HCT116 (cell line): ENCODE data around the gene TWF1. TPM values are rescaled to one million over a fixed set of nuclear protein-coding genes. Genes with fewer than 3 reads are reported as not detected.

ENCODE experiments used
- ATAC-seq: fragments of 200-7000 bp; cut with Tn5 transposase; 2 replicates; pipeline ENCODE4 v1.9.1; 2020; ENCODE audit warnings: mild to moderate bottlenecking, moderate library complexity
- BruUV-seq: library from RNA; stranded (reverse); fragments of 400-500 nt; replicated peaks from 2 replicates; lab custom pipeline; 2021; lab: Mats Ljungman, UMichigan
- CTCF ChIA-PET: fragments of 300-600 bp; sonication (Branson Sonifier 250); formaldehyde crosslinking; loops from one replicate; lab custom pipeline; 2021; ENCODE audit warnings: antibody characterized with exemption; lab: Charles Lee
- POLR2A ChIA-PET: fragments of 300-600, 350-600 bp; sonication (Branson Sonifier 250); formaldehyde crosslinking; loops from one replicate; lab custom pipeline; 2021; ENCODE audit warnings: antibody characterized with exemption; lab: Charles Lee
- RAD21 ChIA-PET, 2 experiments: fragments of 300-600 bp; sonication (Branson Sonifier 250); formaldehyde crosslinking; loops; one replicate each; lab custom pipeline; 2023; ENCODE audit warnings: low total read pairs in 2 of 2; ENCODE audit not compliant: uncharacterized antibody in 2 of 2, unreplicated experiment in 2 of 2, low non-redundant PET in 1 of 2; lab: Charles Lee
- DNase-seq: peaks from one replicate; pipeline ENCODE4 v3.0.0-alpha.2; 2010; ENCODE audit warnings: low read depth, low spot score
- H2AFZ ChIP-seq: fragments of 200-600 bp; shearing (Covaris generic), sonication (generic); 2 replicates; pipeline ENCODE4 v1.6.1; 2017; ENCODE audit warnings: low read depth, mixed run types, mixed read lengths, antibody characterized with exemption, low read length; ENCODE audit not compliant: poor library complexity, severe bottlenecking
- H3K27ac ChIP-seq: 2 replicates; pipeline ENCODE4 v1.5.1; 2012; ENCODE audit warnings: low read depth, low read length
- H3K27me3 ChIP-seq: fragments of 200-600 bp; sonication (generic); 2 replicates; pipeline ENCODE4 v1.6.1; 2016; ENCODE audit warnings: mixed run types, low read length, mixed read lengths; ENCODE audit not compliant: insufficient read depth
- H3K36me3 ChIP-seq, 2 experiments: fragments of 200-500 bp in 1 of 2; fragments of 200-600 bp in 1 of 2; sonication (Bioruptor generic) in 1 of 2; sonication (generic) in 1 of 2; 2 replicates each; pipeline versions ENCODE4 v1.5.1 to v1.6.1; 2014 to 2016; ENCODE audit warnings: low read length in 2 of 2, inconsistent platforms in 1 of 2, mixed read lengths in 1 of 2, mixed run types in 1 of 2; ENCODE audit not compliant: insufficient read depth in 2 of 2, control insufficient read depth in 1 of 2
- H3K4me1 ChIP-seq, 2 experiments: fragments of 200-600 bp in 1 of 2; sonication (generic) in 1 of 2; 2 replicates each; pipeline versions ENCODE4 v1.5.1 to v1.6.1; 2012 to 2017; ENCODE audit warnings: low read length in 2 of 2, inconsistent platforms in 1 of 2, mild to moderate bottlenecking in 1 of 2, mixed read lengths in 1 of 2, mixed run types in 1 of 2, moderate library complexity in 1 of 2; ENCODE audit not compliant: insufficient read depth in 2 of 2, control insufficient read depth in 1 of 2
- H3K4me2 ChIP-seq: fragments of 200-600 bp; sonication (generic); 2 replicates; pipeline ENCODE4 v1.6.1; 2017; ENCODE audit warnings: mixed run types, low read length, mixed read lengths
- H3K4me3 ChIP-seq, 2 experiments: fragments of 200-600 bp in 1 of 2; sonication (generic) in 1 of 2; replicated peaks in 1 of 2; 2 replicates each; pipeline ENCODE4 v1.5.1; 2011 to 2016; ENCODE audit warnings: low read length in 2 of 2, control low read depth in 1 of 2, low read depth in 1 of 2, mild to moderate bottlenecking in 1 of 2, mixed read lengths in 1 of 2, mixed run types in 1 of 2
- H3K79me2 ChIP-seq: fragments of 200-600 bp; sonication (generic); 2 replicates; pipeline ENCODE4 v1.6.1; 2017; ENCODE audit warnings: mild to moderate bottlenecking, mixed run types, low read length, moderate library complexity, mixed read lengths; ENCODE audit not compliant: insufficient read depth
- H3K9ac ChIP-seq: fragments of 200-600 bp; sonication (generic); 2 replicates; pipeline ENCODE4 v1.6.1; 2016; ENCODE audit warnings: low read length, mixed read lengths
- H3K9me2 ChIP-seq: fragments of 200-600 bp; sonication (generic), shearing (Covaris generic); 2 replicates; pipeline ENCODE4 v1.6.1; 2017; ENCODE audit warnings: mixed run types, mild to moderate bottlenecking, moderate library complexity; ENCODE audit not compliant: insufficient read depth
- H3K9me3 ChIP-seq, 2 experiments: fragments of 200-500 bp in 1 of 2; fragments of 200-600 bp in 1 of 2; sonication (Bioruptor generic) in 1 of 2; sonication (generic) in 1 of 2; 2 replicates each; pipeline ENCODE4 v1.6.1; 2014 to 2017; ENCODE audit warnings: low read length in 2 of 2, mixed read lengths in 2 of 2, inconsistent platforms in 1 of 2, low read depth in 1 of 2, mild to moderate bottlenecking in 1 of 2, mixed run types in 1 of 2, moderate library complexity in 1 of 2; ENCODE audit not compliant: control insufficient read depth in 1 of 2, insufficient read depth in 1 of 2
- H4K20me1 ChIP-seq: fragments of 200-600 bp; sonication (generic), shearing (Covaris generic); 2 replicates; pipeline ENCODE4 v1.6.1; 2017; ENCODE audit warnings: mixed run types, mild to moderate bottlenecking, moderate library complexity; ENCODE audit not compliant: insufficient read depth
- CBX3 ChIP-seq: IDR thresholded peaks from 2 replicates; pipeline ENCODE4 v1.6.1; 2012; ENCODE audit warnings: low read depth
- ELF1 ChIP-seq: IDR thresholded peaks from 2 replicates; pipeline ENCODE4 v1.6.1; 2012; ENCODE audit warnings: low read depth, borderline replicate concordance
- EZH2 ChIP-seq: fragments of 200-600 bp; sonication (generic); IDR thresholded peaks from 2 replicates; pipeline ENCODE4 v1.6.1; 2017; ENCODE audit warnings: antibody characterized with exemption, mixed run types
- FOSL1 ChIP-seq: IDR thresholded peaks from 2 replicates; pipeline ENCODE4 v1.6.1; 2012; ENCODE audit warnings: low read depth
- JUND ChIP-seq: IDR thresholded peaks from 2 replicates; pipeline ENCODE4 v1.6.1; 2012
- MAX ChIP-seq: IDR thresholded peaks from 2 replicates; pipeline ENCODE4 v1.6.1; 2012
- RAD21 ChIP-seq: IDR thresholded peaks from 2 replicates; pipeline ENCODE4 v1.6.1; 2012; ENCODE audit warnings: low read depth, mild to moderate bottlenecking
- ZNF274 ChIP-seq: fragments of 200-500 bp; sonication (Bioruptor generic); IDR thresholded peaks from 2 replicates; pipeline ENCODE4 v1.6.1; 2014; ENCODE audit warnings: mild to moderate bottlenecking, low read depth, low read length, inconsistent platforms
- intact Hi-C: fragments of 100-400 bp; cut with micrococcal nuclease; formaldehyde crosslinking; loops from 2 replicates; pipeline ENCODE4 v1.10.0; 2022
- total RNA-seq: library from RNA; stranded (reverse); gene quantifications from one replicate; pipeline ENCODE4 v1.2.1, GENCODE V29; 2021; ENCODE audit not compliant: unreplicated experiment
- TF ChIP-seq, protein P1 (sequence below): IDR thresholded peaks from 2 replicates; pipeline ENCODE4 v1.6.1; 2011; ENCODE audit warnings: mild to moderate bottlenecking, low read length, moderate library complexity; ENCODE audit not compliant: insufficient replicate concordance; ENCODE audit errors: extremely low read depth
- TF ChIP-seq, protein P2 (sequence below), 3 experiments: fragments of 200-600 bp in 1 of 3; sonication (generic) in 1 of 3; IDR thresholded peaks in 2 of 3; conservative IDR thresholded peaks in 1 of 3; 2 replicates each; pipeline ENCODE4 v1.5.1; 2012 to 2017; ENCODE audit warnings: low read depth in 2 of 3, low read length in 2 of 3, antibody characterized with exemption in 1 of 3, borderline replicate concordance in 1 of 3, control low read depth in 1 of 3, mild to moderate bottlenecking in 1 of 3, mixed read lengths in 1 of 3, mixed run types in 1 of 3, moderate library complexity in 1 of 3; ENCODE audit not compliant: insufficient read depth in 1 of 3
- TF ChIP-seq, protein P3 (sequence below): IDR thresholded peaks from 2 replicates; pipeline ENCODE4 v1.6.1; 2012; ENCODE audit warnings: low read depth

TWF1 gene
- total RNA-seq, 1 experiment from 2014 or later = 125 TPM

DNA sequence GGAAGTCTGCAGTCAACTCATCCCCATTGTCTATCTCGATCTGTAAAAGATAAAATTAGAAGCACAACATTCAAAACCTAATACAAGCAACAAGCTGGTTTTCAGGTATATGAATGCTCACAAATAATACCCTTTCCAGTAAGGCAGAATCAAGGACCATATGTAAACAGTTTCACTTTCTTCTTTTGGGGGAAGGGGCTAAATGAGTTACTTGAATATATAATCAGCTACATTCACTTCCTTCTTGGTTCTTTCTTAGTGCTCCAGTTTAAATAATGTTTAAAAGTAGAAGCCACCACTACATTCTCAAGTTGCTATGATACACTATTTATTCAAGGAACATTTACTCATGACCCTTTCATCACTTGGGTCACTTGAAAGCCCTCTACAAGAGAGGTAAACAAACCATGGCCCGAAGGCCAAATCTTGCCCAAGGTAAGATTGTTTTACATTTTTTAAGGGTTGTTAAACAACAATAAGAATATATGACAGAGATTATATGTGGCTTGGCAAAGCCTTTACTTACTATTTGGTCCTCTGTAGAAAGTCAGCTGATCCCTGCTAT is 10.3 kb downstream of the TWF1 start:
- RAD21 ChIA-PET = no interaction called here
- CTCF ChIA-PET = no interaction called here
- no peak for ATAC-seq

More for the DNA sequence above, 10.3 kb downstream of the TWF1 start:
- Histone ChIP-seq H3K4me2 (no peak overlapping the region), H3K4me3 (no peak overlapping the region), H3K9me2 (no peaks in the 10 kb centered on the region), H2AFZ (no peak overlapping the region), H3K4me1 (no peaks in the 10 kb centered on the region), H3K27ac (no peak overlapping the region), H3K9ac (no peak overlapping the region), H3K79me2 (no peaks in the 10 kb centered on the region; the same call in 1 of the 2 replicates), H4K20me1 (no peaks in the 10 kb centered on the region), H3K9me3 (no peaks in the 10 kb centered on the region)
- intact Hi-C loops = no loop called here
- no TSS peak for BruUV-seq
- TF ChIP-seq JUND = no peak
- no peak for TF ChIP-seq ELF1
- no peak for TF ChIP-seq ZNF274
- TF ChIP-seq RAD21 = no peak
- no peak for TF ChIP-seq FOSL1
- TF ChIP-seq, protein P1, sequence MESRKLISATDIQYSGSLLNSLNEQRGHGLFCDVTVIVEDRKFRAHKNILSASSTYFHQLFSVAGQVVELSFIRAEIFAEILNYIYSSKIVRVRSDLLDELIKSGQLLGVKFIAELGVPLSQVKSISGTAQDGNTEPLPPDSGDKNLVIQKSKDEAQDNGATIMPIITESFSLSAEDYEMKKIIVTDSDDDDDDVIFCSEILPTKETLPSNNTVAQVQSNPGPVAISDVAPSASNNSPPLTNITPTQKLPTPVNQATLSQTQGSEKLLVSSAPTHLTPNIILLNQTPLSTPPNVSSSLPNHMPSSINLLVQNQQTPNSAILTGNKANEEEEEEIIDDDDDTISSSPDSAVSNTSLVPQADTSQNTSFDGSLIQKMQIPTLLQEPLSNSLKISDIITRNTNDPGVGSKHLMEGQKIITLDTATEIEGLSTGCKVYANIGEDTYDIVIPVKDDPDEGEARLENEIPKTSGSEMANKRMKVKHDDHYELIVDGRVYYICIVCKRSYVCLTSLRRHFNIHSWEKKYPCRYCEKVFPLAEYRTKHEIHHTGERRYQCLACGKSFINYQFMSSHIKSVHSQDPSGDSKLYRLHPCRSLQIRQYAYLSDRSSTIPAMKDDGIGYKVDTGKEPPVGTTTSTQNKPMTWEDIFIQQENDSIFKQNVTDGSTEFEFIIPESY = no peak
- TF ChIP-seq, protein P2, sequence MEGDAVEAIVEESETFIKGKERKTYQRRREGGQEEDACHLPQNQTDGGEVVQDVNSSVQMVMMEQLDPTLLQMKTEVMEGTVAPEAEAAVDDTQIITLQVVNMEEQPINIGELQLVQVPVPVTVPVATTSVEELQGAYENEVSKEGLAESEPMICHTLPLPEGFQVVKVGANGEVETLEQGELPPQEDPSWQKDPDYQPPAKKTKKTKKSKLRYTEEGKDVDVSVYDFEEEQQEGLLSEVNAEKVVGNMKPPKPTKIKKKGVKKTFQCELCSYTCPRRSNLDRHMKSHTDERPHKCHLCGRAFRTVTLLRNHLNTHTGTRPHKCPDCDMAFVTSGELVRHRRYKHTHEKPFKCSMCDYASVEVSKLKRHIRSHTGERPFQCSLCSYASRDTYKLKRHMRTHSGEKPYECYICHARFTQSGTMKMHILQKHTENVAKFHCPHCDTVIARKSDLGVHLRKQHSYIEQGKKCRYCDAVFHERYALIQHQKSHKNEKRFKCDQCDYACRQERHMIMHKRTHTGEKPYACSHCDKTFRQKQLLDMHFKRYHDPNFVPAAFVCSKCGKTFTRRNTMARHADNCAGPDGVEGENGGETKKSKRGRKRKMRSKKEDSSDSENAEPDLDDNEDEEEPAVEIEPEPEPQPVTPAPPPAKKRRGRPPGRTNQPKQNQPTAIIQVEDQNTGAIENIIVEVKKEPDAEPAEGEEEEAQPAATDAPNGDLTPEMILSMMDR (IDR thresholded peaks at IDR 0.05 in 2 of 3, conservative IDR thresholded peaks at IDR 0.05 in 1 of 3; ENCODE audit: borderline replicate concordance in 1 of 3, insufficient read depth in 1 of 3, low read depth in 2 of 3, low read length in 2 of 3) = no peak
- TF ChIP-seq EZH2 = no peak
- TF ChIP-seq MAX = no peak
- TF ChIP-seq, protein P3, sequence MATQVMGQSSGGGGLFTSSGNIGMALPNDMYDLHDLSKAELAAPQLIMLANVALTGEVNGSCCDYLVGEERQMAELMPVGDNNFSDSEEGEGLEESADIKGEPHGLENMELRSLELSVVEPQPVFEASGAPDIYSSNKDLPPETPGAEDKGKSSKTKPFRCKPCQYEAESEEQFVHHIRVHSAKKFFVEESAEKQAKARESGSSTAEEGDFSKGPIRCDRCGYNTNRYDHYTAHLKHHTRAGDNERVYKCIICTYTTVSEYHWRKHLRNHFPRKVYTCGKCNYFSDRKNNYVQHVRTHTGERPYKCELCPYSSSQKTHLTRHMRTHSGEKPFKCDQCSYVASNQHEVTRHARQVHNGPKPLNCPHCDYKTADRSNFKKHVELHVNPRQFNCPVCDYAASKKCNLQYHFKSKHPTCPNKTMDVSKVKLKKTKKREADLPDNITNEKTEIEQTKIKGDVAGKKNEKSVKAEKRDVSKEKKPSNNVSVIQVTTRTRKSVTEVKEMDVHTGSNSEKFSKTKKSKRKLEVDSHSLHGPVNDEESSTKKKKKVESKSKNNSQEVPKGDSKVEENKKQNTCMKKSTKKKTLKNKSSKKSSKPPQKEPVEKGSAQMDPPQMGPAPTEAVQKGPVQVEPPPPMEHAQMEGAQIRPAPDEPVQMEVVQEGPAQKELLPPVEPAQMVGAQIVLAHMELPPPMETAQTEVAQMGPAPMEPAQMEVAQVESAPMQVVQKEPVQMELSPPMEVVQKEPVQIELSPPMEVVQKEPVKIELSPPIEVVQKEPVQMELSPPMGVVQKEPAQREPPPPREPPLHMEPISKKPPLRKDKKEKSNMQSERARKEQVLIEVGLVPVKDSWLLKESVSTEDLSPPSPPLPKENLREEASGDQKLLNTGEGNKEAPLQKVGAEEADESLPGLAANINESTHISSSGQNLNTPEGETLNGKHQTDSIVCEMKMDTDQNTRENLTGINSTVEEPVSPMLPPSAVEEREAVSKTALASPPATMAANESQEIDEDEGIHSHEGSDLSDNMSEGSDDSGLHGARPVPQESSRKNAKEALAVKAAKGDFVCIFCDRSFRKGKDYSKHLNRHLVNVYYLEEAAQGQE = no peak
- TF ChIP-seq CBX3 = no peak
- TF ChIP-seq, all 23 proteins: peak for 0
- POLR2A ChIA-PET = interaction anchor here (1.0 kb wide), 1 partner anchor 10 kb away, joined by 3 read pairs; no protein-coding TSS in a partner anchor
- peaks cover 34 to 46% of the 10 kb centered on the region in 2 experiments for H3K36me3 ChIP-seq
- DNase-seq = no peak
- no peaks in the 10 kb centered on the region for H3K27me3 ChIP-seq
